K562 (cell line): ENCODE results near the gene NDUFB10. TPM values are rescaled to one million over a fixed set of nuclear protein-coding genes. Genes with fewer than 3 reads are reported as not detected.

Experiments
- CBFA2T3 ChIP-seq: fragments of 450-650 bp; IDR thresholded peaks from 2 replicates; pipeline ENCODE4 v1.6.1; 2017
- CREB5 ChIP-seq: fragments of 250-450 bp; sonication (Bioruptor Pico); IDR thresholded peaks from 2 replicates; pipeline ENCODE4 v1.5.0; 2020; ENCODE audit warnings: mild to moderate bottlenecking
- NFATC3 ChIP-seq: fragments of 450-650 bp; IDR thresholded peaks from 2 replicates; pipeline ENCODE4 v1.6.1; 2017; ENCODE audit warnings: mild to moderate bottlenecking
- NFRKB ChIP-seq: fragments of 450-650 bp; IDR thresholded peaks from 2 replicates; pipeline ENCODE4 v1.6.1; 2016; ENCODE audit warnings: low read depth
- PHTF2 ChIP-seq: fragments of 250-450 bp; sonication (Bioruptor Pico); IDR thresholded peaks from 2 replicates; pipeline ENCODE4 v1.5.0; 2021; ENCODE audit warnings: mild to moderate bottlenecking
- REST ChIP-seq, 2 experiments: fragments of 450-650 bp; formaldehyde crosslinking in 1 of 2; IDR thresholded peaks; 2 replicates each; pipeline versions ENCODE4 v1.4.0 to v1.6.1; 2014 to 2020; ENCODE audit warnings: mild to moderate bottlenecking in 2 of 2, borderline replicate concordance in 1 of 2, low read depth in 1 of 2
- SFPQ ChIP-seq: fragments of 200-400 bp; formaldehyde crosslinking; IDR thresholded peaks from 2 replicates; pipeline ENCODE4 v1.6.1; 2017; ENCODE audit warnings: mild to moderate bottlenecking, low read depth, low read length, moderate library complexity
- SMARCB1 ChIP-seq: IDR thresholded peaks from 2 replicates; pipeline ENCODE4 v1.6.1; 2011; ENCODE audit warnings: improper control_type of control experiment, low read depth; ENCODE audit not compliant: insufficient read length
- STAT5A ChIP-seq: IDR thresholded peaks from 2 replicates; pipeline ENCODE4 v1.6.1; 2012; ENCODE audit warnings: low read length, inconsistent platforms, borderline replicate concordance
- ZNF280B ChIP-seq: fragments of 250-450 bp; sonication (Bioruptor Pico); IDR thresholded peaks from 2 replicates; pipeline ENCODE4 v1.5.1; 2021; ENCODE audit warnings: mild to moderate bottlenecking
- ZNF639 ChIP-seq, 2 experiments: fragments of 200-800 bp in 1 of 2; sonication (Bioruptor generic) in 1 of 2; sonication (generic) in 1 of 2; formaldehyde crosslinking in 1 of 2; IDR thresholded peaks in 1 of 2; conservative IDR thresholded peaks in 1 of 2; 2 replicates each; pipeline versions ENCODE4 v1.5.0 to v1.6.1; 2016 to 2020; ENCODE audit warnings: missing compliant biosample characterization in 1 of 2, missing genetic modification characterization in 1 of 2, missing genetic modification reagents in 1 of 2
- polyA plus RNA-seq, 8 experiments: library from polyadenylated mRNA; depleted of rRNA in 4 of 8; stranded (reverse) in 5 of 8; unstranded in 3 of 8; fragments of >200 nt; fragmentation: Nextera tagmentation in 2 of 8; fragmentation: Illumina TruSeq in 1 of 8; extraction: Ambion mirVana in 2 of 8; extraction: Trizol in 1 of 8; gene quantifications; 2 replicates each; pipeline versions ENCODE4 v1.2.1 to v1.2.3, GENCODE V29; 2011 to 2014; ENCODE audit warnings: inconsistent platforms in 1 of 8, missing spikeins in 1 of 8
- total RNA-seq, 7 experiments: library from RNA; depleted of rRNA in 6 of 7; stranded (reverse); fragments of >200 nt in 6 of 7; fragmentation: Illumina TruSeq in 2 of 7; extraction: Trizol in 2 of 7; gene quantifications; 2 replicates each; pipeline versions ENCODE4 v1.2.1 to v1.2.3, GENCODE V29; 2011 to 2021; ENCODE audit warnings: low replicate concordance in 1 of 7

NDUFB10 gene
- total and polyA plus RNA-seq, 9 of the 15 experiments (the other 6 are each of a cell fraction or from before 2014, with no cell fraction given), result 69.3 to 527 (median 161) TPM

GRCh38 chr16:2009791-2010510 lies 50.6 kb downstream of the NDUFB10 start, which contains the start of gene ZNF598 (continued):
- peak in 1 of 2 experiments; percentile 97; a peak in 2 of 4 replicates for TF ChIP-seq ZNF639 (CRISPR knock-in tag; conservative IDR thresholded peaks at IDR 0.05 in 1 of 2, IDR thresholded peaks at IDR 0.05 in 1 of 2)
- no peak; the same call in 1 of the 2 replicates for TF ChIP-seq STAT5A
- no peak for TF ChIP-seq REST (IDR thresholded peaks at IDR 0.05; ENCODE audit: borderline replicate concordance)
- TF ChIP-seq REST (CRISPR knock-in tag; IDR thresholded peaks at IDR 0.05; ENCODE audit: low read depth), result no peak
- TF ChIP-seq CREB5, result no peak
- TF ChIP-seq NFRKB, result peak; percentile 88
- TF ChIP-seq SFPQ, result no peak
- TF ChIP-seq PHTF2 (CRISPR knock-in tag), result no peak
- TF ChIP-seq ZNF280B (CRISPR knock-in tag), result no peak
- TF ChIP-seq CBFA2T3, result no peak
- TF ChIP-seq NFATC3, result no peak
- TF ChIP-seq SMARCB1, result no peak
